ENCODE data around the gene CCDC102B.

Gene CCDC102B

DNA sequence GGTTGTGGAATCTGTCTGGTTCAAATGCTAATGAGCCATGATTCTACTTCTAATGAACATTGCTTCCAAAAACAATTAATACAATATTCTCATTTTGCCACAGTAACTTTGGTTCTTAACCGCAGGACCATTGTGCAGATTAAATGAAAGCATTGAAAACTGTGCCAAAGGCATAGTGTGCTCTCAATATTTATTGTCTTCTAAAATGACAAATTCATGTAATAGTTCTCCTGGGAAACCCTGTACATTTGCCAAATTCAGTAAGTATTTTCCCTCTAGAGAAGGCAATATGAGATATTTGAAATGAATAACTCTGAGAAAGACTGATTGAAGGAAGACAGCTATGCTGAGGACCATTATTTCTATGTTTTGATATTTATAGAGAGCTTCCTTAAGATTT, 246.3 kb downstream of the CCDC102B start:
- Histone ChIP-seq H3K4me1 (ENCODE audit: control insufficient read depth, insufficient read depth, low read length) (no peaks in the 10 kb centered on the region), H3K9me3 (ENCODE audit: control insufficient read depth, low read length) (no peaks in the 10 kb centered on the region), H3K27me3 (ENCODE audit: control insufficient read depth, insufficient read depth, low read length) (no peaks in the 10 kb centered on the region), H3K36me3 (ENCODE audit: control insufficient read depth, insufficient read depth, low read length) (no peaks in the 10 kb centered on the region), H3K9ac (ENCODE audit: low read length) (no peak overlapping the region), H3K4me3 (ENCODE audit: low read length) (no peak overlapping the region)

- no peak overlapping the region for H3K9ac ChIP-seq (ENCODE audit: low read length)
Measured at GRCh38 chr18:69064063-69064462, 266.2 kb downstream of the CCDC102B start.

GRCh38 chr18:69067048-69067447, 269.2 kb downstream of the CCDC102B start:
- no peaks in the 10 kb centered on the region for H3K36me3 ChIP-seq (ENCODE audit: control insufficient read depth, insufficient read depth, low read length)

More at GRCh38 chr18:69064063-69064462, 266.2 kb downstream of the CCDC102B start:
- Histone ChIP-seq H3K27me3 (ENCODE audit: control insufficient read depth, insufficient read depth, low read length) (no peaks in the 10 kb centered on the region), H3K36me3 (ENCODE audit: control insufficient read depth, insufficient read depth, low read length) (no peaks in the 10 kb centered on the region), H3K4me3 (ENCODE audit: low read length) (no peak overlapping the region), H3K4me1 (ENCODE audit: control insufficient read depth, insufficient read depth, low read length) (no peaks in the 10 kb centered on the region), H3K9me3 (ENCODE audit: control insufficient read depth, low read length) (no peaks in the 10 kb centered on the region)

DNA sequence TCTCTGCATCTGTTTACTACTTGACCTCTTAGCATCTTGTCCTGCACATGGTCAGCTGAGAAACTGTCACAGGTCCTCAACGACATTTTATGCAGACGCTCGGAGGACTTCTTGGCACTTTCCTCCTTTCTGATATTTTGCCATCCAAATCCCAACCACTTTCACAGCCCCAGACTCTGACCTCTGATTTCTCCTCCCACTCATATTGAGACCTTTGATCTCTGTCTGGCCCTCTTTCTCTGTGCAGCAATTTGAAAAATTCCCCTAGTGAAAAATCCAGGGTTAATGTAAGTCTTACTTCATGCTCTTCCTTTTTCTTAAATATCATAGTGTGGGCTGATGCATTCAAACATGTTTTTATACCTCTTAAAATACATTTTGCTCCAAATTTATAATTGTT, 273.8 kb downstream of the CCDC102B start:
- Histone ChIP-seq H3K36me3 (ENCODE audit: control insufficient read depth, insufficient read depth, low read length) (no peaks in the 10 kb centered on the region), H3K9me3 (ENCODE audit: control insufficient read depth, low read length) (no peaks in the 10 kb centered on the region), H3K4me3 (ENCODE audit: low read length) (no peak overlapping the region), H3K9ac (ENCODE audit: low read length) (no peak overlapping the region), H3K27me3 (ENCODE audit: control insufficient read depth, insufficient read depth, low read length) (no peaks in the 10 kb centered on the region), H3K4me1 (ENCODE audit: control insufficient read depth, insufficient read depth, low read length) (no peaks in the 10 kb centered on the region)

More at GRCh38 chr18:69067048-69067447, 269.2 kb downstream of the CCDC102B start:
- no peaks in the 10 kb centered on the region for H3K27me3 ChIP-seq (ENCODE audit: control insufficient read depth, insufficient read depth, low read length)
- no peak overlapping the region for H3K9ac ChIP-seq (ENCODE audit: low read length)
- no peaks in the 10 kb centered on the region for H3K9me3 ChIP-seq (ENCODE audit: control insufficient read depth, low read length)
- no peak overlapping the region for H3K4me3 ChIP-seq (ENCODE audit: low read length)
- H3K4me1 ChIP-seq (ENCODE audit: control insufficient read depth, insufficient read depth, low read length) = no peaks in the 10 kb centered on the region

- Histone ChIP-seq H3K36me3 (ENCODE audit: control insufficient read depth, insufficient read depth, low read length) (no peaks in the 10 kb centered on the region), H3K27me3 (ENCODE audit: control insufficient read depth, insufficient read depth, low read length) (no peaks in the 10 kb centered on the region), H3K4me3 (ENCODE audit: low read length) (no peak overlapping the region), H3K9me3 (ENCODE audit: control insufficient read depth, low read length) (no peaks in the 10 kb centered on the region), H3K9ac (ENCODE audit: low read length) (no peak overlapping the region), H3K4me1 (ENCODE audit: control insufficient read depth, insufficient read depth, low read length) (no peaks in the 10 kb centered on the region)
Measured at GRCh38 chr18:69081846-69082245, 284.0 kb downstream of the CCDC102B start.

- H3K9me3 ChIP-seq (ENCODE audit: control insufficient read depth, low read length) = no peaks in the 10 kb centered on the region
Measured at GRCh38 chr18:69082499-69082898, 284.6 kb downstream of the CCDC102B start.

GRCh38 chr18:69085951-69086350, 288.1 kb downstream of the CCDC102B start:
- no peaks in the 10 kb centered on the region for H3K27me3 ChIP-seq (ENCODE audit: control insufficient read depth, insufficient read depth, low read length)
- no peak overlapping the region for H3K4me3 ChIP-seq (ENCODE audit: low read length)

More at GRCh38 chr18:69082499-69082898, 284.6 kb downstream of the CCDC102B start:
- Histone ChIP-seq H3K36me3 (ENCODE audit: control insufficient read depth, insufficient read depth, low read length) (no peaks in the 10 kb centered on the region), H3K4me3 (ENCODE audit: low read length) (no peak overlapping the region), H3K9ac (ENCODE audit: low read length) (no peak overlapping the region), H3K27me3 (ENCODE audit: control insufficient read depth, insufficient read depth, low read length) (no peaks in the 10 kb centered on the region), H3K4me1 (ENCODE audit: control insufficient read depth, insufficient read depth, low read length) (no peaks in the 10 kb centered on the region)

DNA sequence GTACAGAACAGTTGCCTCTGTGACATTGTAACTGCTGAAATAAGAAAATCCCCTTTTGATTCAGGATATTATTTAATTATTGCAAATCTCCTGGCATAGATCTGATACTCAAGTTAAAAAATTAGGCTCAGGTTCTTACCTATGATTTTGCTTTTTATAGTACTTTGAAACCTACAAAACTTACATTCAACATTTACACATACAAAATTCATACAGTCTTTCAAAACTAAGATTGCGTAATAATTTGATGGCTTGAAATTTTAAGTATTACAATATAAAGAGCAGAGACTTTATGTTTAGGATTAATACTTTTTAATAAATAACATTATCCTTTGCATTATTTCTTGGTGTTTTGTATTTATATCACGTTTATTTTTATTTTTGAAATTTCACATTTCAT, 291.1 kb downstream of the CCDC102B start:
- H3K27me3 ChIP-seq (ENCODE audit: control insufficient read depth, insufficient read depth, low read length) = no peaks in the 10 kb centered on the region

More at GRCh38 chr18:69085951-69086350, 288.1 kb downstream of the CCDC102B start:
- no peaks in the 10 kb centered on the region for H3K4me1 ChIP-seq (ENCODE audit: control insufficient read depth, insufficient read depth, low read length)
- no peaks in the 10 kb centered on the region for H3K36me3 ChIP-seq (ENCODE audit: control insufficient read depth, insufficient read depth, low read length)
- no peak overlapping the region for H3K9ac ChIP-seq (ENCODE audit: low read length)
- H3K9me3 ChIP-seq (ENCODE audit: control insufficient read depth, low read length) = no peaks in the 10 kb centered on the region

GRCh38 chr18:69097349-69097748, 299.5 kb downstream of the CCDC102B start:
- Histone ChIP-seq H3K36me3 (ENCODE audit: control insufficient read depth, insufficient read depth, low read length) (no peaks in the 10 kb centered on the region), H3K27me3 (ENCODE audit: control insufficient read depth, insufficient read depth, low read length) (no peaks in the 10 kb centered on the region), H3K9ac (ENCODE audit: low read length) (no peak overlapping the region), H3K9me3 (ENCODE audit: control insufficient read depth, low read length) (no peaks in the 10 kb centered on the region), H3K4me3 (ENCODE audit: low read length) (no peak overlapping the region), H3K4me1 (ENCODE audit: control insufficient read depth, insufficient read depth, low read length) (no peaks in the 10 kb centered on the region)

More for the DNA sequence above, 291.1 kb downstream of the CCDC102B start:
- Histone ChIP-seq H3K36me3 (ENCODE audit: control insufficient read depth, insufficient read depth, low read length) (no peaks in the 10 kb centered on the region), H3K4me1 (ENCODE audit: control insufficient read depth, insufficient read depth, low read length) (no peaks in the 10 kb centered on the region), H3K9me3 (ENCODE audit: control insufficient read depth, low read length) (no peaks in the 10 kb centered on the region), H3K9ac (ENCODE audit: low read length) (no peak overlapping the region), H3K4me3 (ENCODE audit: low read length) (no peak overlapping the region)

GRCh38 chr18:69102959-69103358, 305.1 kb downstream of the CCDC102B start:
- H3K4me1 ChIP-seq (ENCODE audit: control insufficient read depth, insufficient read depth, low read length) = no peaks in the 10 kb centered on the region

More at GRCh38 chr18:69102959-69103358, 305.1 kb downstream of the CCDC102B start:
- no peaks in the 10 kb centered on the region for H3K27me3 ChIP-seq (ENCODE audit: control insufficient read depth, insufficient read depth, low read length)
- H3K9ac ChIP-seq (ENCODE audit: low read length) = no peak overlapping the region
- H3K9me3 ChIP-seq (ENCODE audit: control insufficient read depth, low read length) = no peaks in the 10 kb centered on the region
- no peak overlapping the region for H3K4me3 ChIP-seq (ENCODE audit: low read length)
- H3K36me3 ChIP-seq (ENCODE audit: control insufficient read depth, insufficient read depth, low read length) = no peaks in the 10 kb centered on the region

All from mucosa of stomach (tissue), 1 donor.